ENCODE data around the gene OR3A1. TPM values are rescaled to one million over a fixed set of nuclear protein-coding genes. Genes with fewer than 3 reads are reported as not detected.

Gene OR3A1
- total and polyA plus RNA-seq, 2 of the 8 experiments (the other 6 are each of a cell fraction or from before 2014, with no cell fraction given): not detected

- H2BK20ac ChIP-seq (ENCODE audit: low read length): no peak overlapping the region
- H2BK12ac ChIP-seq (ENCODE audit: low read depth, low read length): no peak overlapping the region
- no peak overlapping the region for H4K8ac ChIP-seq (ENCODE audit: extremely low read depth, insufficient read depth, low read length)
- TF ChIP-seq JUN (IDR thresholded peaks at IDR 0.05; ENCODE audit: low read depth, low read length) (no peak), CHD1 (IDR thresholded peaks at IDR 0.05; ENCODE audit: low read depth, low read length) (no peak), EZH2 (IDR thresholded peaks at IDR 0.05; ENCODE audit: low read depth, low read length, severe bottlenecking) (no peak), RXRA (IDR thresholded peaks at IDR 0.05; ENCODE audit: insufficient read depth, low read depth, low read length) (no peak), CBX8 (IDR thresholded peaks at IDR 0.05; ENCODE audit: borderline replicate concordance, low read depth, low read length) (no peak), KDM1A (IDR thresholded peaks at IDR 0.05; ENCODE audit: borderline replicate concordance, low read length) (no peak), SP1 (IDR thresholded peaks at IDR 0.05; ENCODE audit: low read depth, low read length) (no peak), HDAC2 (IDR thresholded peaks at IDR 0.05; ENCODE audit: borderline replicate concordance in 1 of 2, low read depth in 2 of 2, low read length in 2 of 2) (no peak), ASH2L (IDR thresholded peaks at IDR 0.05; ENCODE audit: low read length) (no peak), ATF3 (IDR thresholded peaks at IDR 0.05; ENCODE audit: insufficient read depth, low read depth, low read length) (no peak)
- no peaks in the 10 kb centered on the region for H3K79me2 ChIP-seq (ENCODE audit: control insufficient read depth in 1 of 2, insufficient read depth in 2 of 2, low read length in 2 of 2)
- no peak overlapping the region for H3K56ac ChIP-seq (replicated peaks; ENCODE audit: insufficient read length, low read depth, low read length)
- FAIRE-seq (no peak), DNase-seq (ENCODE audit: low read depth in 1 of 2, low spot score in 2 of 2) (no peak)
- 0 out of 7 replicates have a peak, but pooled peaks cover 0 to 3% (median 0%) of the 10 kb centered on the region in 4 experiments for H3K27me3 ChIP-seq (replicated peaks in 1 of 4; ENCODE audit: control insufficient read depth in 3 of 4, extremely low read depth in 1 of 4, insufficient read depth in 3 of 4, low read length in 3 of 4)
- 60% methylated on average over 1 of the region's 1 CpG; no CpG with 5 or more reads in 1 of the 2 experiments for WGBS, 2 experiments (ENCODE audit: extremely low coverage in 1 of 2, insufficient coverage in 1 of 2, insufficient read length in 1 of 2, insufficient replicate concordance in 2 of 2, low coverage in 1 of 2, low lambda C conversion rate in 2 of 2, missing lambda C conversion rate in 1 of 2)
- no peak overlapping the region for H2BK5ac ChIP-seq (ENCODE audit: low read depth, low read length)
- no peaks in the 10 kb centered on the region for H3K79me1 ChIP-seq (ENCODE audit: low read depth, low read length)
- H2BK120ac ChIP-seq (replicated peaks; ENCODE audit: low read depth, low read length): no peak overlapping the region
- no peak overlapping the region for H3K23ac ChIP-seq (ENCODE audit: insufficient read length)
- H3K9ac ChIP-seq (replicated peaks in 1 of 4; ENCODE audit: extremely low read depth in 1 of 4, low read depth in 3 of 4, low read length in 3 of 4): no peak overlapping the region
- no peak overlapping the region for H2AK5ac ChIP-seq (ENCODE audit: low read depth, low read length)
- H3K27ac ChIP-seq (ENCODE audit: low read depth, low read length): no peak overlapping the region
- H3K4me2 ChIP-seq (ENCODE audit: insufficient read depth in 1 of 2, low read depth in 2 of 2, low read length in 2 of 2): no peak overlapping the region
- POLR2A ChIA-PET (ENCODE audit: partially characterized antibody): no interaction called here
- no peak overlapping the region for H3K18ac ChIP-seq (ENCODE audit: extremely low read depth, low read length)
- H3K4ac ChIP-seq (replicated peaks; ENCODE audit: insufficient read length, low read depth, low read length): no peak overlapping the region
- H4K91ac ChIP-seq (replicated peaks; ENCODE audit: insufficient read length, low read length): no peak overlapping the region
- no peak overlapping the region for H2AFZ ChIP-seq (ENCODE audit: low read length)
- H3K4me3 ChIP-seq (ENCODE audit: extremely low read depth in 1 of 4, insufficient read depth in 2 of 4, low read depth in 3 of 4, low read length in 4 of 4): no peak overlapping the region
- H4K5ac ChIP-seq (ENCODE audit: insufficient read length, low read depth, low read length): no peak overlapping the region
- CTCF ChIA-PET (ENCODE audit: partially characterized antibody): no interaction called here
- H3K36me3 ChIP-seq (ENCODE audit: control insufficient read depth in 2 of 4, insufficient read depth in 4 of 4, low read length in 3 of 4): no peaks in the 10 kb centered on the region
- no peak overlapping the region for H2BK15ac ChIP-seq (ENCODE audit: low read length)
- H3K9me3 ChIP-seq (ENCODE audit: insufficient read depth in 2 of 2, low read depth in 1 of 2, low read length in 1 of 2): peaks cover 11 to 43% of the 10 kb centered on the region in 2 experiments; a peak in 3 of 4 replicates
- H3K4me1 ChIP-seq (replicated peaks in 1 of 4; ENCODE audit: control insufficient read depth in 3 of 4, insufficient read depth in 4 of 4, low read length in 3 of 4): no peaks in the 10 kb centered on the region
- H4K20me1 ChIP-seq (replicated peaks in 1 of 2; ENCODE audit: control insufficient read depth in 1 of 2, insufficient read depth in 2 of 2, low read length in 2 of 2): no peaks in the 10 kb centered on the region
- H3K14ac ChIP-seq (ENCODE audit: insufficient read length): no peak overlapping the region
- no peaks in the 10 kb centered on the region; the same call in 1 of the 2 replicates for H3K23me2 ChIP-seq (ENCODE audit: low read depth, low read length)
These were observed 38.0 kb downstream of the OR3A1 start for GRCh38 chr17:3260163-3260562.

All from H1 (cell line).